ENCODE measurements around the gene KLHL42. TPM values are rescaled to one million over a fixed set of nuclear protein-coding genes. Genes with fewer than 3 reads are reported as not detected.

The KLHL42 gene
- total and polyA plus RNA-seq, 2 of the 8 experiments (the other 6 are each of a cell fraction or from before 2014, with no cell fraction given): 13.6 to 21.6 TPM

DNA sequence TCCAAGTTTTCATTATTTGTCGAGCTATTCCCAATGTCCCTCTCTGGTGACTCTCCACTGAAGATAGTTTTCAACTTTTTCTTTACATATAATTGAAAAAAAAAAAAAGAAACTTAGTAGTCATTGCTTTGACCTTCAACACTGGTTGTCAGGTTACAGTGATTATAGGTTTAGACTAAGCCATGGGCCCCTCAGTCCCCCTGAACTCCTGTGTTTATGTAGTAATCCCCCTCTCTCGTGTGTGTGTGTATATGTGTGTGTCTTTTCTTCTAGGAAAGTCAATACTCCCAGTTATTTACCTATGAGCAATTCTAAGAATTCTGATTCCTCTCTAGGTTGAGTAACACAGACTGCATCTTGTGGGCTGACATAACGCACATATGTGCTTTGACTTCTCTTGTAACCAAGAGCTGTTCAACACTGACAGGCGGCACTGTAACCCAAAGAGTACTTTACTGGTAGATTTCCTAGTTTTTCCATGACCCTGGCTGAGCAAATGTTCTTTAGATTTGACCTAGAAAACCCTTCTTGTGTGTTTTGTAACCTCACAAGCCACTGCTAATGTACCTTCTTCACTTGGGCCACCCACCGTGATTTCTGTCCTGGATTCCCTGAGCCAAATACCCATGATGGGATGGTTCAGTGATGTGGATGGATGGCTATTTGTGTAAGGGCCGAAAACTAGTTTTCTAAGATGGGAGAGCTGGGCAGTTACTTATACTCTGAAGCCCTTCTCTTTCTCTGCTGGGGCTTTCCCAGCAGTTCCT, 15.0 kb downstream of the KLHL42 start (continued):
- TF ChIP-seq POLR2AphosphoS5 (IDR thresholded peaks at IDR 0.05; ENCODE audit: low read depth, low read length) (no peak), KDM5A (IDR thresholded peaks at IDR 0.05; ENCODE audit: low read length) (no peak)

All from H1 (cell line).